Vagina (tissue), 2 donors: ENCODE results near the gene ATP6V0E1. TPM values are rescaled to one million over a fixed set of nuclear protein-coding genes. Genes with fewer than 3 reads are reported as not detected.

Source experiments
- DNase-seq, 2 donors: peaks; one replicate each; pipeline ENCODE4 v3.0.0-alpha.2; 2017; ENCODE audit errors: extremely low spot score in 2 of 2
- H3K27ac ChIP-seq: fragments of 200-600 bp; sonication (generic); one replicate; pipeline ENCODE4 v1.5.1; 2019
- H3K27me3 ChIP-seq: fragments of 200-600 bp; sonication (generic); one replicate; pipeline ENCODE4 v1.5.1; 2019
- H3K36me3 ChIP-seq, 2 donors: fragments of 200-600 bp; sonication (generic); one replicate each; pipeline ENCODE4 v1.5.1; 2017 to 2019
- H3K4me1 ChIP-seq: fragments of 200-600 bp; sonication (generic); one replicate; pipeline ENCODE4 v1.5.1; 2019
- H3K4me3 ChIP-seq, 2 donors: fragments of 200-600 bp; sonication (generic); 1 replicate in 1 of 2; 2 replicates in 1 of 2; pipeline ENCODE4 v1.5.1; 2016 to 2019
- H3K9me3 ChIP-seq: fragments of 200-600 bp; sonication (generic); one replicate; pipeline ENCODE4 v1.5.1; 2019
- CTCF ChIP-seq, 3 experiments: fragments of 450-650 bp in 2 of 3; fragments of 200-600 bp in 1 of 3; sonication (generic) in 1 of 3; IDR thresholded peaks; one replicate each; pipeline ENCODE4 v1.5.1; 2017 to 2019; ENCODE audit warnings: antibody characterized with exemption in 3 of 3, mild to moderate bottlenecking in 2 of 3, moderate library complexity in 2 of 3
- POLR2A ChIP-seq, 2 donors: fragments of 450-650 bp; IDR thresholded peaks; one replicate each; pipeline ENCODE4 v1.6.1; 2017; ENCODE audit warnings: antibody characterized with exemption in 2 of 2, mild to moderate bottlenecking in 2 of 2, moderate library complexity in 2 of 2
- POLR2AphosphoS5 ChIP-seq, 2 donors: sonication (generic); formaldehyde crosslinking; IDR thresholded peaks; one replicate each; pipeline ENCODE4 v1.9.0; 2017; ENCODE audit warnings: antibody characterized with exemption in 2 of 2, mild to moderate bottlenecking in 2 of 2, low read depth in 1 of 2; ENCODE audit not compliant: insufficient read depth in 1 of 2
- intact Hi-C: fragments of 100-400 bp; cut with DNase I; formaldehyde crosslinking; loops from one replicate; pipeline ENCODE4 v1.15.1; 2023
- total RNA-seq: library from RNA; depleted of rRNA; stranded (reverse); fragments of >200 nt; gene quantifications from one replicate; pipeline ENCODE4 v1.2.3, GENCODE V29; 2016

Gene ATP6V0E1
- total RNA-seq, 1 donor from 2014 or later = 121 TPM

GRCh38 chr5:172985596-172985995 lies 2.0 kb downstream of the ATP6V0E1 start:
- no peak overlapping the region for H3K4me3 ChIP-seq
- peaks cover 0 to 6% of the 10 kb centered on the region in 2 donors for H3K36me3 ChIP-seq
- H3K9me3 ChIP-seq = no peaks in the 10 kb centered on the region
- DNase-seq = no peak
- H3K4me1 ChIP-seq = peaks cover 54% of the 10 kb centered on the region
- intact Hi-C loops = loop anchor here (10.0 kb wide), 1 partner anchor 159 kb away; the partner anchor contains the start of gene BNIP1
- H3K27me3 ChIP-seq = no peaks in the 10 kb centered on the region
- TF ChIP-seq POLR2A (IDR thresholded peaks at IDR 0.05) (no peak), POLR2AphosphoS5 (IDR thresholded peaks at IDR 0.05; ENCODE audit: insufficient read depth in 1 of 2, low read depth in 1 of 2) (no peak), CTCF (IDR thresholded peaks at IDR 0.05) (no peak)
- no peak overlapping the region for H3K27ac ChIP-seq

GRCh38 chr5:172988276-172988675 lies 4.7 kb downstream of the ATP6V0E1 start:
- Histone ChIP-seq H3K27me3 (no peaks in the 10 kb centered on the region), H3K4me1 (peaks cover 46% of the 10 kb centered on the region), H3K4me3 (no peak overlapping the region), H3K36me3 (peaks cover 0 to 6% of the 10 kb centered on the region in 2 donors), H3K9me3 (no peaks in the 10 kb centered on the region), H3K27ac (no peak overlapping the region)
- intact Hi-C loops = loop anchor here (10.0 kb wide), 1 partner anchor 157 kb away; the partner anchor contains the start of gene BNIP1
- no peak for DNase-seq
- TF ChIP-seq CTCF (IDR thresholded peaks at IDR 0.05) = no peak

DNA sequence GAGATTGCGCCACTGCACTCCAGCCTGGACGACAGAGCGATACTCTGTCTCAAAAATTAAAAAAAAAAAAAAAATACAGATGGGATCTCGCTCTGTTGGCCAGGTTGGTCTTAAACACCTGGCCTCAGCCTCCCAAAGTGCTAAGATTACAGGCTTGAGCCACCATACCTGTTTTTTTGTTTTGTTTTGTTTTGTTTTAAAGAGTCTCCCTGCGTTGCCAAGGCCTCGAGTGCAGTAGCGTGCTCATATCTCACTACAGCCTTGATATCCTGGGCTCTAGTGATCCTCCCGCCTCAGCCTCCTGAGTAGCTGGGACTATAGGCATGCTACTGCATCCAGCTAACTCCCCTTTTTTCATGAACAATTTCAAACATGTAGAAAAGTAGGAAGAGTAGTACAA lies 7.2 kb downstream of the ATP6V0E1 start:
- H3K36me3 ChIP-seq = peaks cover 0 to 15% of the 10 kb centered on the region in 2 donors

GRCh38 chr5:172994405-172994804 lies 10.8 kb downstream of the ATP6V0E1 start:
- H3K27me3 ChIP-seq = no peaks in the 10 kb centered on the region
- peaks cover 17% of the 10 kb centered on the region for H3K4me1 ChIP-seq
- no peak for DNase-seq
- H3K4me3 ChIP-seq = no peak overlapping the region
- intact Hi-C loops = no loop called here
- peaks cover 0 to 21% of the 10 kb centered on the region in 2 donors for H3K36me3 ChIP-seq
- H3K27ac ChIP-seq = no peak overlapping the region
- TF ChIP-seq POLR2AphosphoS5 (IDR thresholded peaks at IDR 0.05; ENCODE audit: insufficient read depth in 1 of 2, low read depth in 1 of 2) (no peak), POLR2A (IDR thresholded peaks at IDR 0.05) (no peak), CTCF (IDR thresholded peaks at IDR 0.05) (no peak)
- no peaks in the 10 kb centered on the region for H3K9me3 ChIP-seq

More for the DNA sequence above, 7.2 kb downstream of the ATP6V0E1 start:
- Histone ChIP-seq H3K4me3 (no peak overlapping the region), H3K27me3 (no peaks in the 10 kb centered on the region), H3K27ac (no peak overlapping the region), H3K4me1 (peaks cover 39% of the 10 kb centered on the region), H3K9me3 (no peaks in the 10 kb centered on the region)
- intact Hi-C loops = no loop called here
- no peak for DNase-seq
- TF ChIP-seq POLR2A (IDR thresholded peaks at IDR 0.05) (no peak), CTCF (IDR thresholded peaks at IDR 0.05) (no peak), POLR2AphosphoS5 (IDR thresholded peaks at IDR 0.05; ENCODE audit: insufficient read depth in 1 of 2, low read depth in 1 of 2) (no peak)

- H3K27me3 ChIP-seq = no peaks in the 10 kb centered on the region
- peaks cover 0 to 21% of the 10 kb centered on the region in 2 donors for H3K36me3 ChIP-seq
- H3K4me3 ChIP-seq = no peak overlapping the region
- H3K9me3 ChIP-seq = no peaks in the 10 kb centered on the region
- peaks cover 59% of the 10 kb centered on the region for H3K4me1 ChIP-seq
- H3K27ac ChIP-seq = no peak overlapping the region
- no peak for TF ChIP-seq POLR2A (IDR thresholded peaks at IDR 0.05)
- no peak for TF ChIP-seq POLR2AphosphoS5 (IDR thresholded peaks at IDR 0.05; ENCODE audit: insufficient read depth in 1 of 2, low read depth in 1 of 2)
- TF ChIP-seq CTCF (IDR thresholded peaks at IDR 0.05) = no peak
- DNase-seq = no peak
- intact Hi-C loops = no loop called here
Observed at GRCh38 chr5:172999372-172999973, 15.9 kb downstream of the ATP6V0E1 start.
